ENCODE data around the gene FADS2. TPM values are rescaled to one million over a fixed set of nuclear protein-coding genes. Genes with fewer than 3 reads are reported as not detected.

The FADS2 gene
- total and polyA plus RNA-seq, 9 of the 15 experiments (the other 6 are each of a cell fraction or from before 2014, with no cell fraction given) = 2.9 to 42.8 (median 16.2) TPM

DNA sequence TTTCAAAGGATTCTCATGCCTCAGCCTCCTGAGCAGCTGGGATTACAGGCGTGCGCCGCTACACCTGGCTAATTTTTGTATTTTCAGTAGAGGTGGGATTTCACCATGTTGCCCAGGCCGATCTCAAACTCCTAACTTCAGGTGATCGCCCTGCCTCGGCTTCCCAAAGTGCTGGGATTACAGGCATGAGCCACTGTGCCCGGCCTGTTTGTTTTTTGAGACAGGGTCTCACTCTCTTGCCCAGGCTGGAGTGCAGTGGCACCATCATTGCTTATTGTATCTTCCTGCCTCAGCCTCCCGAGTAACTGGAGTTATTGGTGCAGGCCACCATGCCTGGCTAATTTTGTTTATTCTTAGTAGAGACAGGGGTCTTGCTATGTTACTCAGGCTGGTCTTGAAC lies 8.1 kb downstream of the FADS2 start (continued):
- TF ChIP-seq, protein P1, sequence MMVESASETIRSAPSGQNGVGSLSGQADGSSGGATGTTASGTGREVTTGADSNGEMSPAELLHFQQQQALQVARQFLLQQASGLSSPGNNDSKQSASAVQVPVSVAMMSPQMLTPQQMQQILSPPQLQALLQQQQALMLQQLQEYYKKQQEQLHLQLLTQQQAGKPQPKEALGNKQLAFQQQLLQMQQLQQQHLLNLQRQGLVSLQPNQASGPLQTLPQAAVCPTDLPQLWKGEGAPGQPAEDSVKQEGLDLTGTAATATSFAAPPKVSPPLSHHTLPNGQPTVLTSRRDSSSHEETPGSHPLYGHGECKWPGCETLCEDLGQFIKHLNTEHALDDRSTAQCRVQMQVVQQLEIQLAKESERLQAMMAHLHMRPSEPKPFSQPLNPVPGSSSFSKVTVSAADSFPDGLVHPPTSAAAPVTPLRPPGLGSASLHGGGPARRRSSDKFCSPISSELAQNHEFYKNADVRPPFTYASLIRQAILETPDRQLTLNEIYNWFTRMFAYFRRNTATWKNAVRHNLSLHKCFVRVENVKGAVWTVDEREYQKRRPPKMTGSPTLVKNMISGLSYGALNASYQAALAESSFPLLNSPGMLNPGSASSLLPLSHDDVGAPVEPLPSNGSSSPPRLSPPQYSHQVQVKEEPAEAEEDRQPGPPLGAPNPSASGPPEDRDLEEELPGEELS (CRISPR knock-in tag; IDR thresholded peaks at IDR 0.05; ENCODE audit: borderline replicate concordance) = no peak
- no peak for TF ChIP-seq ZNF57 (CRISPR knock-in tag; IDR thresholded peaks at IDR 0.05)

DNA sequence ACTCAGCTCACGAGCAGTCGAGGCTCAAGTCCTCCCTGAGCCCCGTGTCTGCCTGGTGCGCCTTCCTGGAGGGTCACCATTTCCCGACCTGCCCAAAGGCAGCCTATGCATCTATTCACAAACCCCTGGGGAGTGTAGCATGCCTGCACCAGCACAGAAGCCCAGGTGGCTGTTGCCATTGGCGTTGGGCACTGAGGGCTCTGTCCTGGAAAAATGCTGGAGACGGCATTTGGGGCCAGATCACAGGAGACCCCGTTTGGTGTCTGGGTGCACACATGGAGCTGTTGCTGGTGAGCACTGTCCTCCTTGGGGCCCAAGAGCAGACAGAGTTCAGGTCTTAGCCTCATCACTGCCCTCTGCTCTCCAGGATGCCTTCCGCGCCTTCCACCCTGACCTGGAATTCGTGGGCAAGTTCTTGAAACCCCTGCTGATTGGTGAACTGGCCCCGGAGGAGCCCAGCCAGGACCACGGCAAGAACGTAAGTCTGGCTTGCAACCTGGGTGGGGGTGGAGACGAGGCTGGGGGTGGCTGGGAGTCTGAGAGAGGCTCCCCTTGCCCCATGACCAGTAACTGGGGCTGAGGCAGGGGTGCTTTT lies 9.4 kb downstream of the FADS2 start:
- FAIRE-seq = no peak
- BruUV-seq (replicated peaks) = no TSS peak
- POLR2A ChIA-PET = interaction anchor here (1.0 kb wide), 1 partner anchor 287 kb away, joined by 4 read pairs; no protein-coding TSS in a partner anchor
- TF ChIP-seq RBFOX2 (IDR thresholded peaks at IDR 0.05; ENCODE audit: low read depth, low read length) (0 out of 2 replicates have a peak, but pooled peaks have one; percentile 28), TRIM24 (IDR thresholded peaks at IDR 0.05) (no peak), POLR3A (IDR thresholded peaks at IDR 0.05; ENCODE audit: borderline replicate concordance, extremely low read depth, insufficient read depth, insufficient read length) (no peak), TBL1XR1 (IDR thresholded peaks at IDR 0.05; ENCODE audit: low read length in 2 of 2) (no peak), CBX2 (IDR thresholded peaks at IDR 0.05; ENCODE audit: insufficient read depth, low read length, poor library complexity, severe bottlenecking) (no peak), ZNF12 (CRISPR knock-in tag; IDR thresholded peaks at IDR 0.05) (no peak), KLF13 (tag; IDR thresholded peaks at IDR 0.05; ENCODE audit: borderline replicate concordance, low read depth) (no peak), EZH2 (IDR thresholded peaks at IDR 0.05; ENCODE audit: borderline replicate concordance, low read depth, low read length) (no peak), SIN3B (IDR thresholded peaks at IDR 0.05; ENCODE audit: low read depth) (no peak)
- TF ChIP-seq, protein P2, sequence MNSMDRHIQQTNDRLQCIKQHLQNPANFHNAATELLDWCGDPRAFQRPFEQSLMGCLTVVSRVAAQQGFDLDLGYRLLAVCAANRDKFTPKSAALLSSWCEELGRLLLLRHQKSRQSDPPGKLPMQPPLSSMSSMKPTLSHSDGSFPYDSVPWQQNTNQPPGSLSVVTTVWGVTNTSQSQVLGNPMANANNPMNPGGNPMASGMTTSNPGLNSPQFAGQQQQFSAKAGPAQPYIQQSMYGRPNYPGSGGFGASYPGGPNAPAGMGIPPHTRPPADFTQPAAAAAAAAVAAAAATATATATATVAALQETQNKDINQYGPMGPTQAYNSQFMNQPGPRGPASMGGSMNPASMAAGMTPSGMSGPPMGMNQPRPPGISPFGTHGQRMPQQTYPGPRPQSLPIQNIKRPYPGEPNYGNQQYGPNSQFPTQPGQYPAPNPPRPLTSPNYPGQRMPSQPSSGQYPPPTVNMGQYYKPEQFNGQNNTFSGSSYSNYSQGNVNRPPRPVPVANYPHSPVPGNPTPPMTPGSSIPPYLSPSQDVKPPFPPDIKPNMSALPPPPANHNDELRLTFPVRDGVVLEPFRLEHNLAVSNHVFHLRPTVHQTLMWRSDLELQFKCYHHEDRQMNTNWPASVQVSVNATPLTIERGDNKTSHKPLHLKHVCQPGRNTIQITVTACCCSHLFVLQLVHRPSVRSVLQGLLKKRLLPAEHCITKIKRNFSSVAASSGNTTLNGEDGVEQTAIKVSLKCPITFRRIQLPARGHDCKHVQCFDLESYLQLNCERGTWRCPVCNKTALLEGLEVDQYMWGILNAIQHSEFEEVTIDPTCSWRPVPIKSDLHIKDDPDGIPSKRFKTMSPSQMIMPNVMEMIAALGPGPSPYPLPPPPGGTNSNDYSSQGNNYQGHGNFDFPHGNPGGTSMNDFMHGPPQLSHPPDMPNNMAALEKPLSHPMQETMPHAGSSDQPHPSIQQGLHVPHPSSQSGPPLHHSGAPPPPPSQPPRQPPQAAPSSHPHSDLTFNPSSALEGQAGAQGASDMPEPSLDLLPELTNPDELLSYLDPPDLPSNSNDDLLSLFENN (IDR thresholded peaks at IDR 0.05; ENCODE audit: low read depth in 2 of 2, low read length in 2 of 2) = no peak
- TF ChIP-seq, protein P3, sequence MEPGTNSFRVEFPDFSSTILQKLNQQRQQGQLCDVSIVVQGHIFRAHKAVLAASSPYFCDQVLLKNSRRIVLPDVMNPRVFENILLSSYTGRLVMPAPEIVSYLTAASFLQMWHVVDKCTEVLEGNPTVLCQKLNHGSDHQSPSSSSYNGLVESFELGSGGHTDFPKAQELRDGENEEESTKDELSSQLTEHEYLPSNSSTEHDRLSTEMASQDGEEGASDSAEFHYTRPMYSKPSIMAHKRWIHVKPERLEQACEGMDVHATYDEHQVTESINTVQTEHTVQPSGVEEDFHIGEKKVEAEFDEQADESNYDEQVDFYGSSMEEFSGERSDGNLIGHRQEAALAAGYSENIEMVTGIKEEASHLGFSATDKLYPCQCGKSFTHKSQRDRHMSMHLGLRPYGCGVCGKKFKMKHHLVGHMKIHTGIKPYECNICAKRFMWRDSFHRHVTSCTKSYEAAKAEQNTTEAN (CRISPR knock-in tag; IDR thresholded peaks at IDR 0.05) = no peak

More for the DNA sequence above, 9.4 kb downstream of the FADS2 start:
- peak overlapping the region; percentile 86 to 87 for H3K9ac ChIP-seq (ENCODE audit: insufficient read depth in 1 of 2, low read depth in 2 of 2, low read length in 2 of 2)
- H3K4me3 ChIP-seq = no peak overlapping the region
- H3K9me3 ChIP-seq (replicated peaks; ENCODE audit: control insufficient read depth, insufficient read depth, low read depth, low read length) = no peaks in the 10 kb centered on the region
- intact Hi-C loops (cut with micrococcal nuclease) = no loop called here
- no peaks in the 10 kb centered on the region for H3K27me3 ChIP-seq (ENCODE audit: control insufficient read depth in 2 of 2, insufficient read depth in 2 of 2, low read length in 2 of 2)
- CTCF ChIA-PET (ENCODE audit: low intra/inter-chr PET ratio) = no interaction called here
- in situ Hi-C loops (cut with MboI) = no loop called here
- H3K9me1 ChIP-seq (ENCODE audit: control insufficient read depth, insufficient read depth, low read length) = peaks cover 15% of the 10 kb centered on the region
- H3K36me3 ChIP-seq (ENCODE audit: control insufficient read depth, insufficient read depth, low read length) = peaks cover 16% of the 10 kb centered on the region
- peaks cover 75 to 81% of the 10 kb centered on the region in 2 experiments for H3K4me1 ChIP-seq (replicated peaks in 1 of 2; ENCODE audit: control insufficient read depth in 2 of 2, insufficient read depth in 2 of 2, low read length in 2 of 2)
- H3K4me2 ChIP-seq (ENCODE audit: insufficient read depth, low read length) = no peak overlapping the region
- H4K20me1 ChIP-seq (replicated peaks; ENCODE audit: control insufficient read depth, insufficient read depth, low read length) = no peaks in the 10 kb centered on the region
- peaks cover 36% of the 10 kb centered on the region; the same call in 2 of the 3 replicates for H3K79me2 ChIP-seq (ENCODE audit: control insufficient read depth, insufficient read depth, low read length)
- DNase-seq (ENCODE audit: extremely low read depth in 1 of 4, low spot score in 3 of 4) (no peak), ATAC-seq (no peak)
- WGBS (ENCODE audit: insufficient coverage, low coverage, missing lambda C conversion rate) = 80% methylated on average over 13 of the region's 15 CpGs
- H2AFZ ChIP-seq (ENCODE audit: low read depth, low read length) = peak overlapping the region; percentile 9; the same call in 1 of the 2 replicates
- peak overlapping the region; percentile 100 for H3K27ac ChIP-seq (ENCODE audit: extremely low read depth, low read depth, low read length)
